Measurements from ENCODE around the gene SLC19A2. TPM values are rescaled to one million over a fixed set of nuclear protein-coding genes. Genes with fewer than 3 reads are reported as not detected.

Gene SLC19A2
- total and polyA plus RNA-seq, 2 of the 8 experiments (the other 6 are each of a cell fraction or from before 2014, with no cell fraction given) = 21.2 to 23.2 TPM

DNA sequence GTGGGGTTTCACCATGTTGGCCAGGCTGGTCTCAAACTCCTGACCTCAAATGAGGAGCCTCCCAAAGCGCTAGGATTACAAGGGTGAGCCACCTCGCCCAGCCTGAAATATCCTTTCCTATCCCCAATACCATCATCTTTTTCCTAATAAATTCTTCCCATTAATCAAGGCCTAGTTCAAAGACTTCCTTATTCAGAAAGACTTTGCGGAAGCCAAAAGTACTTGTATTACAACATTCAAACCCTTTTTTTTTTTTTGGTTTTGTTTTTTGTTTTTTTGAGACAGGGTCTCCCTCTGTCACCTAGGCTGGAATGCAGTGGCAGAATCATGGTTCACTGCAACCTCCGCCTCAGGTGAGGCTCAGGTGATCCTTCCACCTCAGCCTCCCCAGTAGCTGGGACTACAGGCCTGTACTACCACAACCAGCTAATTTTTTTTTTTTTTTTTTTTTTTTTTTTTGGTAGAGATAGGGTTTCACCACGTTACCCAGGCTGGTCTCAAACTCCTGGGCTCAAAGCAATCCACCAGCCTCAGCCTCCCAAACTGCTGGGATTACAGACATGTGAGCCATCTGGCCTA lies 7.6 kb downstream of the SLC19A2 start (continued):
- TF ChIP-seq, protein P1, sequence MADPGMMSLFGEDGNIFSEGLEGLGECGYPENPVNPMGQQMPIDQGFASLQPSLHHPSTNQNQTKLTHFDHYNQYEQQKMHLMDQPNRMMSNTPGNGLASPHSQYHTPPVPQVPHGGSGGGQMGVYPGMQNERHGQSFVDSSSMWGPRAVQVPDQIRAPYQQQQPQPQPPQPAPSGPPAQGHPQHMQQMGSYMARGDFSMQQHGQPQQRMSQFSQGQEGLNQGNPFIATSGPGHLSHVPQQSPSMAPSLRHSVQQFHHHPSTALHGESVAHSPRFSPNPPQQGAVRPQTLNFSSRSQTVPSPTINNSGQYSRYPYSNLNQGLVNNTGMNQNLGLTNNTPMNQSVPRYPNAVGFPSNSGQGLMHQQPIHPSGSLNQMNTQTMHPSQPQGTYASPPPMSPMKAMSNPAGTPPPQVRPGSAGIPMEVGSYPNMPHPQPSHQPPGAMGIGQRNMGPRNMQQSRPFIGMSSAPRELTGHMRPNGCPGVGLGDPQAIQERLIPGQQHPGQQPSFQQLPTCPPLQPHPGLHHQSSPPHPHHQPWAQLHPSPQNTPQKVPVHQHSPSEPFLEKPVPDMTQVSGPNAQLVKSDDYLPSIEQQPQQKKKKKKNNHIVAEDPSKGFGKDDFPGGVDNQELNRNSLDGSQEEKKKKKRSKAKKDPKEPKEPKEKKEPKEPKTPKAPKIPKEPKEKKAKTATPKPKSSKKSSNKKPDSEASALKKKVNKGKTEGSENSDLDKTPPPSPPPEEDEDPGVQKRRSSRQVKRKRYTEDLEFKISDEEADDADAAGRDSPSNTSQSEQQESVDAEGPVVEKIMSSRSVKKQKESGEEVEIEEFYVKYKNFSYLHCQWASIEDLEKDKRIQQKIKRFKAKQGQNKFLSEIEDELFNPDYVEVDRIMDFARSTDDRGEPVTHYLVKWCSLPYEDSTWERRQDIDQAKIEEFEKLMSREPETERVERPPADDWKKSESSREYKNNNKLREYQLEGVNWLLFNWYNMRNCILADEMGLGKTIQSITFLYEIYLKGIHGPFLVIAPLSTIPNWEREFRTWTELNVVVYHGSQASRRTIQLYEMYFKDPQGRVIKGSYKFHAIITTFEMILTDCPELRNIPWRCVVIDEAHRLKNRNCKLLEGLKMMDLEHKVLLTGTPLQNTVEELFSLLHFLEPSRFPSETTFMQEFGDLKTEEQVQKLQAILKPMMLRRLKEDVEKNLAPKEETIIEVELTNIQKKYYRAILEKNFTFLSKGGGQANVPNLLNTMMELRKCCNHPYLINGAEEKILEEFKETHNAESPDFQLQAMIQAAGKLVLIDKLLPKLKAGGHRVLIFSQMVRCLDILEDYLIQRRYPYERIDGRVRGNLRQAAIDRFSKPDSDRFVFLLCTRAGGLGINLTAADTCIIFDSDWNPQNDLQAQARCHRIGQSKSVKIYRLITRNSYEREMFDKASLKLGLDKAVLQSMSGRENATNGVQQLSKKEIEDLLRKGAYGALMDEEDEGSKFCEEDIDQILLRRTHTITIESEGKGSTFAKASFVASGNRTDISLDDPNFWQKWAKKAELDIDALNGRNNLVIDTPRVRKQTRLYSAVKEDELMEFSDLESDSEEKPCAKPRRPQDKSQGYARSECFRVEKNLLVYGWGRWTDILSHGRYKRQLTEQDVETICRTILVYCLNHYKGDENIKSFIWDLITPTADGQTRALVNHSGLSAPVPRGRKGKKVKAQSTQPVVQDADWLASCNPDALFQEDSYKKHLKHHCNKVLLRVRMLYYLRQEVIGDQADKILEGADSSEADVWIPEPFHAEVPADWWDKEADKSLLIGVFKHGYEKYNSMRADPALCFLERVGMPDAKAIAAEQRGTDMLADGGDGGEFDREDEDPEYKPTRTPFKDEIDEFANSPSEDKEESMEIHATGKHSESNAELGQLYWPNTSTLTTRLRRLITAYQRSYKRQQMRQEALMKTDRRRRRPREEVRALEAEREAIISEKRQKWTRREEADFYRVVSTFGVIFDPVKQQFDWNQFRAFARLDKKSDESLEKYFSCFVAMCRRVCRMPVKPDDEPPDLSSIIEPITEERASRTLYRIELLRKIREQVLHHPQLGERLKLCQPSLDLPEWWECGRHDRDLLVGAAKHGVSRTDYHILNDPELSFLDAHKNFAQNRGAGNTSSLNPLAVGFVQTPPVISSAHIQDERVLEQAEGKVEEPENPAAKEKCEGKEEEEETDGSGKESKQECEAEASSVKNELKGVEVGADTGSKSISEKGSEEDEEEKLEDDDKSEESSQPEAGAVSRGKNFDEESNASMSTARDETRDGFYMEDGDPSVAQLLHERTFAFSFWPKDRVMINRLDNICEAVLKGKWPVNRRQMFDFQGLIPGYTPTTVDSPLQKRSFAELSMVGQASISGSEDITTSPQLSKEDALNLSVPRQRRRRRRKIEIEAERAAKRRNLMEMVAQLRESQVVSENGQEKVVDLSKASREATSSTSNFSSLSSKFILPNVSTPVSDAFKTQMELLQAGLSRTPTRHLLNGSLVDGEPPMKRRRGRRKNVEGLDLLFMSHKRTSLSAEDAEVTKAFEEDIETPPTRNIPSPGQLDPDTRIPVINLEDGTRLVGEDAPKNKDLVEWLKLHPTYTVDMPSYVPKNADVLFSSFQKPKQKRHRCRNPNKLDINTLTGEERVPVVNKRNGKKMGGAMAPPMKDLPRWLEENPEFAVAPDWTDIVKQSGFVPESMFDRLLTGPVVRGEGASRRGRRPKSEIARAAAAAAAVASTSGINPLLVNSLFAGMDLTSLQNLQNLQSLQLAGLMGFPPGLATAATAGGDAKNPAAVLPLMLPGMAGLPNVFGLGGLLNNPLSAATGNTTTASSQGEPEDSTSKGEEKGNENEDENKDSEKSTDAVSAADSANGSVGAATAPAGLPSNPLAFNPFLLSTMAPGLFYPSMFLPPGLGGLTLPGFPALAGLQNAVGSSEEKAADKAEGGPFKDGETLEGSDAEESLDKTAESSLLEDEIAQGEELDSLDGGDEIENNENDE (IDR thresholded peaks at IDR 0.05; ENCODE audit: insufficient replicate concordance, low read length) = no peak
- TF ChIP-seq CHD2 (IDR thresholded peaks at IDR 0.05; ENCODE audit: low read length) (no peak), SP4 (IDR thresholded peaks at IDR 0.05; ENCODE audit: low read length) (no peak), BRCA1 (IDR thresholded peaks at IDR 0.05; ENCODE audit: low read depth, low read length) (no peak), POLR2A (IDR thresholded peaks at IDR 0.05; ENCODE audit: control extremely low read depth in 1 of 2, low read depth in 2 of 2, low read length in 2 of 2) (no peak), ASH2L (IDR thresholded peaks at IDR 0.05; ENCODE audit: low read length) (no peak)

All from H1 (cell line).